ENCODE data around the gene HES1.

DNA sequence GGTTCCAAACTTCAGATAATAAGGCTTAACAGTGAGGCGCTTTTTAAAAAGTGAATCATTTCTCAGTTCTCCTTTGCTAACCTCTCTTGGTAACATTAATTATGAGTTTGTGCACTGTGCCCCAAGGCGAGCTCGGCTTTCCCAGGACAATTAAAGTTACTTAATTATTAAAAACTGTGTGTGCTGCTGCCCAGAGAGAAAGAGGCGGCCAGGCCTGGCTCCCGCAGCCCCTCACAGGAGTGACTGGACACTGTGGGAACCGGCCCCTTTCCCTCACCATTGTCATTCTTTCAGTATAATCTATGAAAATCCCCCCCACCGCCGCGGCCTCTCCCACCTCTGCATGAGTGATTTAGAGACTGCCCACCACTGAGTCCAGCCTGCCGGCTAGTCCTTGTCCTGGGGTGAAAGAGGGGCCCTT, 43.1 kb upstream of the HES1 start:
- TF ChIP-seq EP300 (IDR thresholded peaks at IDR 0.05): no peak
- no peak for TF ChIP-seq POLR2A (IDR thresholded peaks at IDR 0.05)
